Measurements from ENCODE around the gene FAM20C.

Gene FAM20C

DNA sequence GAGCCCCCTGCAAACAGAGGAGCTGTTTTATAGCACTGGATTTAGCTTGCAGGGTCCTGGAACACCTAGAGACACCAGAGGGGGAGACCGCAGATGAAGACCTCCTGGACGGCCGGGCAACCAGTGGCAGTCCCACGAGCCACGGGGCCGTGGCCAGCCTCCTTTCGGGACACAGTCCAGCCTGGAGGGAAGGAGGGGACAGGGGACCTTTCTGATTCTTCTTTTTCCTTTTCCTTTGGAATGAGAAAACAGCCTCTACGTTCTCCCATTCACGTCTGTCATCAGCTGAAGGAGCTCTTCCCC lies 35.4 kb upstream of the FAM20C start:
- POLR2A ChIA-PET, result no interaction called here

DNA sequence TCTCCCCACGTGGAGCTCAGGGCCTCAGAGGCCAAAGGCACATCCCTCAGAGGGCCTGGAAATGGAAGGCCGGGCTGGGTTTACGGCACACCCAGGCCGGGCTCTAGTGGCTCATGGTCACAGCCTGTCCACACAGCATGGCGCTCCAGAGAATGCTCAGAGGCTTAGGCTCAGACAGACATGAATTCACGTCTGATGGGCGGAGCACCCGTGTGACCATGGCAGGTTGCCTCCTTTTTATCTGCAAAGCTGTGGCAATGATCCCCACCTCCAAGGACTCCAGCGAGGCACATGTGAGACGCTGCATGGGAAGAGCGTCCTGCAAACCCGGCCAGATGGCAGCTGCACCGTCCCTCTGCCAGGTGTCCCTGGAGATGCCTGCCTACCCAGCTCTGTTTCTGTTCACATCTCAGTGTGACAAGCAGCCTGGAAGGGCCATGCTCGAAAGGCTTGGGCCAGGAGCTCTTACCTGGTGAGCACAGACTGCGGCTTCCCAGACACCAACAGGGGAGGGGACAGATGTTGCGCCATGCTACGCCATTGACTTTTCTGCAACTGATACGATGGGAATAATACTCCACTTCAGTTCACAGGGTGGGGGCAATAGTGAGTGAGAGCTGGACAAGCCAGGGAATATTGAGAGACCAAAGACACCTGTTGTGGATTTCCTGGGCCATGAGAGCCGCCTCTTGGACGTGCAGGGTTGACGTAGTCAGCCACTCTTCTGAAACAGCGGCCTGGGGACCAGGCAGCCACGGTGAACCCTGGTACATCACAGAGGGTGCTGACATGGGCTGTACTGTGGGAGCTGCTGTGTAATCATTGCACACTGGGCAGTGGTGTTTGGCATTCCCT lies 34.4 kb upstream of the FAM20C start:
- Histone ChIP-seq H3K27ac (ENCODE audit: extremely low read depth, low read depth, low read length) (no peak overlapping the region), H3K4me3 (ENCODE audit: low read depth, low read length) (no peak overlapping the region), H3K36me3 (ENCODE audit: control insufficient read depth in 2 of 2, insufficient read depth in 1 of 2, low read length in 2 of 2) (no peaks in the 10 kb centered on the region), H3K9me3 (ENCODE audit: control insufficient read depth, insufficient read depth, low read depth, low read length) (no peaks in the 10 kb centered on the region), H3K4me1 (ENCODE audit: control insufficient read depth, insufficient read depth, low read length) (no peaks in the 10 kb centered on the region)
- POLR2A ChIA-PET, result no interaction called here
- CTCF ChIA-PET, result no interaction called here
- no peak for TF ChIP-seq ZNF175 (tag by site-specific recombination; IDR thresholded peaks at IDR 0.05)
- TF ChIP-seq ZNF19 (tag by site-specific recombination; IDR thresholded peaks at IDR 0.05; ENCODE audit: low read depth), result no peak
- no peak for TF ChIP-seq ZFP41 (tag by site-specific recombination; IDR thresholded peaks at IDR 0.05; ENCODE audit: borderline replicate concordance)
- TF ChIP-seq MEIS1 (CRISPR knock-in tag; IDR thresholded peaks at IDR 0.05; ENCODE audit: borderline replicate concordance), result no peak
- TF ChIP-seq ZBTB21 (tag by site-specific recombination; IDR thresholded peaks at IDR 0.05), result no peak
- TF ChIP-seq, protein P1, sequence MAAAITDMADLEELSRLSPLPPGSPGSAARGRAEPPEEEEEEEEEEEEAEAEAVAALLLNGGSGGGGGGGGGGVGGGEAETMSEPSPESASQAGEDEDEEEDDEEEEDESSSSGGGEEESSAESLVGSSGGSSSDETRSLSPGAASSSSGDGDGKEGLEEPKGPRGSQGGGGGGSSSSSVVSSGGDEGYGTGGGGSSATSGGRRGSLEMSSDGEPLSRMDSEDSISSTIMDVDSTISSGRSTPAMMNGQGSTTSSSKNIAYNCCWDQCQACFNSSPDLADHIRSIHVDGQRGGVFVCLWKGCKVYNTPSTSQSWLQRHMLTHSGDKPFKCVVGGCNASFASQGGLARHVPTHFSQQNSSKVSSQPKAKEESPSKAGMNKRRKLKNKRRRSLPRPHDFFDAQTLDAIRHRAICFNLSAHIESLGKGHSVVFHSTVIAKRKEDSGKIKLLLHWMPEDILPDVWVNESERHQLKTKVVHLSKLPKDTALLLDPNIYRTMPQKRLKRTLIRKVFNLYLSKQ (tag by site-specific recombination; IDR thresholded peaks at IDR 0.05; ENCODE audit: borderline replicate concordance), result no peak

More for the DNA sequence above, 35.4 kb upstream of the FAM20C start:
- TF ChIP-seq ZNF121 (tag by site-specific recombination; IDR thresholded peaks at IDR 0.05) (no peak), ZNF596 (tag by site-specific recombination; IDR thresholded peaks at IDR 0.05) (no peak), ZNF10 (tag by site-specific recombination; IDR thresholded peaks at IDR 0.05) (no peak), ZBTB7A (tag by site-specific recombination; IDR thresholded peaks at IDR 0.05; ENCODE audit: low read depth) (no peak)
- Histone ChIP-seq H3K27ac (ENCODE audit: extremely low read depth, low read depth, low read length) (no peak overlapping the region), H3K36me3 (ENCODE audit: control insufficient read depth in 2 of 2, insufficient read depth in 1 of 2, low read length in 2 of 2) (no peaks in the 10 kb centered on the region), H3K4me3 (ENCODE audit: low read depth, low read length) (no peak overlapping the region), H3K9me3 (ENCODE audit: control insufficient read depth, insufficient read depth, low read depth, low read length) (no peaks in the 10 kb centered on the region), H3K4me1 (ENCODE audit: control insufficient read depth, insufficient read depth, low read length) (no peaks in the 10 kb centered on the region)
- CTCF ChIA-PET, result interaction anchor here (0.8 kb wide), 1 partner anchor 106 kb away, joined by 3 read pairs; no protein-coding TSS in a partner anchor

DNA sequence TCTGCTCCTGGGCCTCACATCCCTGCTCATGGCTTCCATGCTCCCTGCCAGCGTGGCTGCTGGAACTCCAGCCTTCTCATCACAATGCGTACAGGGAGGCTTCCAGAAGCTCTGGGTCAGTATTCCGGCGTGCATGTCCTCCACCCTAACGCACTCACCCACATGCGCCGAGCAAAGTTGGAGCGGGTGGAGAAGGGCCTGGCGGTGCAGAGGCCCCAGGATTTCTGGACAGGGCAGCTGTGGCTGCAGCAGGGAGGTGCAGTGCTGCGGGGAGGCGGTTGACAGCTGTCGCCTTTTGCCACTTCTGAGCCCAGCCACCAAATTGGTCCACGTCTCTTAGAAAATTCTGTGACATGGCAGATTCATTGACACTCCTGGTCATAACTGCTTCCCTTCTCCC lies 33.6 kb upstream of the FAM20C start:
- no peaks in the 10 kb centered on the region for H3K4me1 ChIP-seq (ENCODE audit: control insufficient read depth, insufficient read depth, low read length)
- POLR2A ChIA-PET, result interaction anchor here (0.6 kb wide), 1 partner anchor 817 kb away, joined by 3 read pairs; no protein-coding TSS in a partner anchor
- H3K9me3 ChIP-seq (ENCODE audit: control insufficient read depth, insufficient read depth, low read depth, low read length), result no peaks in the 10 kb centered on the region
- no peak overlapping the region for H3K27ac ChIP-seq (ENCODE audit: extremely low read depth, low read depth, low read length)
- H3K36me3 ChIP-seq (ENCODE audit: control insufficient read depth in 2 of 2, insufficient read depth in 1 of 2, low read length in 2 of 2), result no peaks in the 10 kb centered on the region
- no peak overlapping the region for H3K4me3 ChIP-seq (ENCODE audit: low read depth, low read length)
- no peak for TF ChIP-seq MYNN (tag by site-specific recombination; IDR thresholded peaks at IDR 0.05; ENCODE audit: borderline replicate concordance)
- no peak for TF ChIP-seq ZNF747 (tag by site-specific recombination; IDR thresholded peaks at IDR 0.05)
- TF ChIP-seq TCF7L2 (IDR thresholded peaks at IDR 0.05; ENCODE audit: borderline replicate concordance, low read depth, low read length), result no peak
- no peak for TF ChIP-seq ZNF391 (tag by site-specific recombination; IDR thresholded peaks at IDR 0.05; ENCODE audit: borderline replicate concordance, low read depth)
- no peak for TF ChIP-seq FEZF1 (tag by site-specific recombination; IDR thresholded peaks at IDR 0.05)
- TF ChIP-seq GFI1B (tag by site-specific recombination; IDR thresholded peaks at IDR 0.05), result no peak
- CTCF ChIA-PET, result no interaction called here
